HG03521 (cell line): Measurements from ENCODE around the gene SLC25A20.
A peak's percentile ranks its signal among the peaks of the same experiment; 100 is the strongest.
"Not testable (repeated sequence)": the region's sequence is repeated elsewhere in the genome, so short reads cannot be mapped to it uniquely, and the experiment has no call there.

Experiments
- ATAC-seq: cut with Tn5 transposase; IDR thresholded peaks from one replicate; pipeline ENCODE4 v1.9.1; 2021; ENCODE audit warnings: mild to moderate bottlenecking, moderate library complexity; ENCODE audit not compliant: unreplicated experiment

Gene SLC25A20

DNA sequence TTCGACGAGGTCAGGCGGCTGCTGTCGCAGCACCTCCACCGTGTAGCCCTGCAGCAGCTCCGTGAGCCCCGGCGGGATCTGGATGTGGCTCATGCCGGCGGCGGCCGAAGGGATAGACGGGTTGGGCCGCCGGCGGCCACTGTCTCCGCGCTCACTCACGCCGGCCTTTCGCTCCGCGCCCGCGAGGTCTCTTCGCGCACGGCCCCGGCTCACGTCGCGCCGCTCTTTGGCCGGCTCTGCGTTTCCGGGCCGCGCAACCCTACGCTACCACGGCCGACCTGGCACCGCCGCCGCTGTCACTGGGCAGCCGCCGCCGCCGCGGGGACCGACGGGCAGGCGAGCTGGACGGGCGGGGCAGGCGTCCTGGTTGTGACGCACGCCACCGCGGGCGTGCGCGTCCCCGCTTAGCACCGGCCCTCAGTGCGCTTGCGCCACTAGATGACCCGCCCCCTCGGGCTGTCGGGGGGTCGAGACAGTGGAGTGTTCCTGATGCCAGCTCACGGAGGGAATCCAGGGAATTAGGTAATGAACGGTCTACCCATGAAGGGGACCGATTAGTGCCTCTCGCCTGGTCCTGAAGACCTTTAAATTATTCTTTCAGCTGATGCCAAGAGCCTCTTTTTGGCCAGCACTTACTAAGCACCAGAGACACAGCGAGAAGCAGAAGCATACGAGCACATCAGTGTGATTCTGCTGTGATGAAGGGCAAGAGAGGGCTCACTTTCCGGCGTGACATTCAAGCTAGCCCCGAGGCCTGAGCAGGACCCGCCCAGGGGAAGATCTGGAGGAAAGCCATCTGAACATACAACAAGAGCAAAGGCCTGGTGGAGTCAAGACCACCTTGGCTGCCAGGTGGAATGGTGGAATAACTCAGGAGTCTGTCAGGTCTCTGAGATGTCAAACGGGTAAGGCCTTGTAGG, 50.9 kb downstream of the SLC25A20 start, which contains the start of gene PRKAR2A:
PRKAR2A (minus strand) TSS at position 371 of the 920 bp plus-strand sequence; CDS start at position 93, 278 bp downstream.
- peak; percentile 90 for ATAC-seq

DNA sequence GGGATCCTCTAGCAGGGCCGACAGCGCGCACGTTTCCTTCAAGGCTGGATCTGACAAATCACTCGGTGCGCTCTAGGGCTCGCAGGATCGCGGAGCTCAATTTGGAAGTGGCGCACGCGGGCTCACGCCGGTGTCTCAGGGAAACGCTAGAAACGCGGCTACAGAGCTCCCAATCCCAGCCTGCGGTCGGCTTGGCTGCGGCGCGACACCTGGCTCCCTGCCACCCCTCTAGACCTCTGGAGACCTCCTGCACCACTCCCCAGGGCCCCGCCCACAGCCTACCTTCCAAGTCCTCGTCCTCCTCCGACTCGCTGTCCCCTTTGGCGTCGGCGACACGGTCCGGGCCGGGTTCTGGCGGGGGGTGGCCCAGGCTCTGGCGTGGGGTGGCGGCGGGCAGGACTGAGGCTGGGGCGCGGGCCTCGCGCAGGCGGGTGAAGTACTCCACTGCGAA, 51.6 kb downstream of the SLC25A20 start:
- ATAC-seq = peak; percentile 29

DNA sequence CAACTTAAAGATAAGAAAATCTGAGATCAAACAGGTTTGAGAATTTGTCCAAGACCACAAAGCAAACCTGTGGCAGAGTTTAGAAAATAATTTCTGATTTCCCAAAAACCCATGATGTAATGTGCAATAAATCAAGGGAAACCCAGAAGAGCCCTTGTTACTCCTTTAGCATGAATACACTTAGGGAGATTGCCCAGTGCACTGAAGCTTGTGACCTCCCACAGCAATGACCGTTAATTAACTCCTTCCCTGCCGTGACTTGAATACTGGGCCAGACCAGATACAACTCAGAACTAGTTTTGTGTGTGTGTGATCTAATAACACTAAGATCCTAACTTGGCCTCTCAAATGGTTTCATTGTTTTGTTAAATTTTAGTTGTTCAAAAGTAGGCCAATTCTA, 53.5 kb downstream of the SLC25A20 start:
- no peak for ATAC-seq

DNA sequence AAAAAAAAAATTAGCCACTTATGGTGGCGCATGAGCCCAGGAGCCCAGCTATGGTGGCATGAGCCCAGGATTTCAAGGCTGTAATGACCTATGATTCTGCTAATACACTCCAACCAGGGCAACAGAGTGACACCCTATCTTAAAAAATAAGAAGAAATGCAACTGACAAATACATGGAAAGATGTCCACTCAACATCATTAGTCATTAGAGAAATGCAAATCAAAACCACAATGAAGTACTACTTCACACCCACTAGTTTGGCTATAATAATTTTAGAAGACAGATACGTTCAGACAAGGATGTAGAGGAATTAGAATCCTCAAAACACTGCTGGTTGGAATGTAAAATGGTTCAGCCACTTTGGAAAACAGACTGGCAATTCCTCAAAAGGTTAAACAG, 61.5 kb downstream of the SLC25A20 start:
- ATAC-seq = no peak

DNA sequence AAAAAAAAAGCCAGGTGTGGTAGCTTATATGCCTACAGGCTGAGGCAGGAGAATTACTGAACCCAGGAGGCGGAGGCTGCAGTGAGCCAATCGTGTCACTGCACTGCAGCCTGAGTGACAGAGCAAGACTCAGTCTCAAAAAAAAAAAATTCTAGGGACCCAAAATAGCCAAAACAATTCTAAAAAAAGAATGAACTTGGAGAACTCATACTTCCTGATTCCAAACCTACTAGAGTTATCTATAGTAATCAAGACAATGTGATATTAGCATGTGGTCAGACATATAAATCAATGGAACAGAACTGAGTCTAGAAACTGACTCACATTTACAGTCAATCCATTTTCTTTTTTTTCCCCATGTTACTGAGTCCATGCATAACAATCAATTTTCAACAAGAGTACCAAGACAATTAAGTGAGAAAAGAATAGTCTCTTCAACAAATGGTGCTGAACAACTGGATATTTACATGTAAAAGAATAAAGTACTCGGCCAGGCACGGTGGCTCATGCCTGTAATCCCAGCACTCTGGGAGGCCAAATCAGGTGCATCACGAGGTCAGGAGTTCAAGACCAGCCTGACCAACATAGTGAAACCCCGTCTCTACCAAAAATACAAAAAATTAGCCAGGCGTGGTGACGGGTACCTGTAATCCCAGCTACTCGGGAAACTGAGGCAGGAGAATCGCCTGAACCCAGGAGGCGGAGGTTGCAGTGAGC, 62.9 kb downstream of the SLC25A20 start:
- no peak for ATAC-seq

DNA sequence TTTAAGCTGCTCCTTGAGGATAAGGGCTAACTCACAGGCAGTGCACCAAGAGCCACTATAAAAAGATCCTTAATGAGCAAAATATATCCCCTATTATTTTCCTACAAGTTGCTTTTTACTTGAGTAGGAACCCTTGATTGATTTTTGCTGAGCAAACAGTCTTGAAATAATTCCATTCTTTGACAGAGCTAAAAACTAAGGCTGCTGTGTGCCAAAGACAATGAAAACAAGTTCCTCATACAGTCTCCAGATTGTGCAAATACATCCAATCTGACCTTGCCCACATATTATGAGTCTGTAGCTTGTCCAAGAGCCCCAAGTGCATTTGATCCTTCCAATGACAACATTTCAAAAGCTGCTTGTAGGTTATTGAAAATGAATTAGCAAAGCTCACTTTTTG, 66.0 kb downstream of the SLC25A20 start:
- no peak for ATAC-seq

DNA sequence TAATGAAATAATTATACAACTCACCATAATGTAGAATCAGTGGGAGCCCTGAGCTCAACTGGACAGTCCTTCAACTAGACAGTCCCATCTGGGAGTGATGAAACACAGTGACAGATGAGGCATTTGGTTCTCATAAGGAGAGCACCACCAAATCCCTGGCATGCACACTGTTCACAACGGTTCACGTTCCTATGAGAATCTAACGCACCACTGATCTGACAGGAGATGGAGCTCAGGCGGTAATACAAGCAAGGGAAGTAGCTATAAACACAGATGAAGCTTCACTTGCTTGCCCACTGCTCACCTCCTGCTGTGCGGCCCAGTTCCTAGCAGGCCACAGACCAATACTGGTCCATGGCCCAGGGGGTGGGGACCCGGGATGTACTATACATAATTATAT, 68.0 kb downstream of the SLC25A20 start:
- no peak for ATAC-seq

DNA sequence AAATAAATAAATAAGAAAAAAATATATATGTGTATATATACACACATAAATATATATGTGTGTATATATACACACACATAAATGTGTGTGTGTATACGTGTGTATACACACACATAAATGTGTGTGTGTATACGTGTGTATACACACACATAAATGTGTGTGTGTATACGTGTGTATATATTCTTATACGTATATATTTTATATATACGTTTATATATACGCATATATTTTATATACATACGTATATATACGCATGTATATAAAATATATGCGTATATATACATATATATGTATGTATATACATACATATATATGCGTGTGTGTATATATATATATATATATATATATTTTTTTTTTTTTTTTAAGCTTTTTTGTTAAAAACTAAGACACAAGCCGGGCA, 69.2 kb downstream of the SLC25A20 start:
- not testable (repeated sequence) for ATAC-seq

DNA sequence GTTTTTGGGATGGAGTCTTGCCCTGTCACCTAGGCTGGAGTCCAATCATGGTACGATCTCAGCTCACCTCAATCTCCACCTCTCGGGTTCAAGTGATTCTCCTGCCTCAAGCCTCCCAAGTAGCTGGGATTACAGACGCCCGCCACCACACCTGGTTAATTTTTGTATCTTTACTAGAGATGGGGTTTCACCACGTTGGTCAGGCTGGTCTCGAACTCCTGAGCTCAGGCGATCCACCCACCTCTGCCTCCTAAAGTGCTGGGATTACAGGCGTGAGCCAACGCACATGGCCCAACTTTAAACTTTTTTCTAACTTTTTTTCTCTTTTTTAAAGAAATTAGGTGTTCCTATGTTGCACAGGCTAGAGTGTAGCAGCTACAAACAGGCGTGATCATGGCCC, 70.8 kb downstream of the SLC25A20 start:
- ATAC-seq = not testable (repeated sequence)

DNA sequence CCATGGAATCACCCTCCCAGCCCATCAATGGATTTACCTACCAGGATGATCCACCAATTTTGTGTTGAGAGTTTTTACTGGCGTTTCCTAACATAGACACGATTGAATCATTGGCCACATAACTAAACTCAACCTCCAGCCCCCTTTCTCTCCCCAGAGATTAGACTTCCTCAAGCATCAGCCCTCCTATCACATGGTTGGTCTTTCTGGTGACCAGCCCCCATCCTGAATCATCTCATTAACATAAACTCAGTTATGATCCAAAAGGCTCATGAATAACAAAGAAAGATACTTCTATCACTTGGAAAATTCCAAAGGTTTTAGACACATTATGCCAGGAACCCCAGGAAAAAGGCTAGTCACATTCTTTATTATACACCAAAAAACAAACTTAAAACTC, 72.2 kb downstream of the SLC25A20 start:
- ATAC-seq = no peak

DNA sequence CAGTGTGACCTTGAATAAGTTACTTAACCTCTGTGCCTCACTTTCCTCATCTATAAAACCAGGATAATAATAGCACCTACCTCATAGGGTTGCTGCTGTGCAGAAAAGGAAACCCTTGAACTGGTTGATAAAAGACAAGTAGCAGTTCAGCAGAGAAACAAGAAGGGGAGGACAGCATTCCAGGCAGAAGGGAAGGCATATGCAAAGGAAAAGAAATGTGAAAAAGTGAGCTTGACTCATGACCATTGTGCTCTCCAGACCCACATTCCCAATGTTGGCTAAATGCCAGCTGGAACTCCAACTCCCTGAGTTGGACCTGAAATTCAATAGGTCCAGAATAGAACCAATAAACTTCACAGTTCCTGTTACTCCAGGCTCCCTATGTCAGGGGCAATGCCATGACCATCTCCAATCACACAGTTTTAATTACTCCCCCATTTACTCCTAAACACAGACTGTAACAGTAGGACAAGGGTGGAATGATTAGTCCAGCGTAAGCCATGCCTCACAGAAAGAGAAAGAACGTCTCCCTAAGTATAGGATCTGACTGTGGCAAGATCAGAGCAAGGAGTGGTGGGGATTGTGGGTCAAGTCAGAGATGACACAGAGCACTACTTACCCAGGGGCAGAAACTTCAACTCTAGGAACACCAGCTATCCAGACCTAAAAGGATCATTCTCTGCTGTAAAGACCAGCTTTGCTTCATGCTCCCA, 77.9 kb downstream of the SLC25A20 start:
- ATAC-seq = no peak

DNA sequence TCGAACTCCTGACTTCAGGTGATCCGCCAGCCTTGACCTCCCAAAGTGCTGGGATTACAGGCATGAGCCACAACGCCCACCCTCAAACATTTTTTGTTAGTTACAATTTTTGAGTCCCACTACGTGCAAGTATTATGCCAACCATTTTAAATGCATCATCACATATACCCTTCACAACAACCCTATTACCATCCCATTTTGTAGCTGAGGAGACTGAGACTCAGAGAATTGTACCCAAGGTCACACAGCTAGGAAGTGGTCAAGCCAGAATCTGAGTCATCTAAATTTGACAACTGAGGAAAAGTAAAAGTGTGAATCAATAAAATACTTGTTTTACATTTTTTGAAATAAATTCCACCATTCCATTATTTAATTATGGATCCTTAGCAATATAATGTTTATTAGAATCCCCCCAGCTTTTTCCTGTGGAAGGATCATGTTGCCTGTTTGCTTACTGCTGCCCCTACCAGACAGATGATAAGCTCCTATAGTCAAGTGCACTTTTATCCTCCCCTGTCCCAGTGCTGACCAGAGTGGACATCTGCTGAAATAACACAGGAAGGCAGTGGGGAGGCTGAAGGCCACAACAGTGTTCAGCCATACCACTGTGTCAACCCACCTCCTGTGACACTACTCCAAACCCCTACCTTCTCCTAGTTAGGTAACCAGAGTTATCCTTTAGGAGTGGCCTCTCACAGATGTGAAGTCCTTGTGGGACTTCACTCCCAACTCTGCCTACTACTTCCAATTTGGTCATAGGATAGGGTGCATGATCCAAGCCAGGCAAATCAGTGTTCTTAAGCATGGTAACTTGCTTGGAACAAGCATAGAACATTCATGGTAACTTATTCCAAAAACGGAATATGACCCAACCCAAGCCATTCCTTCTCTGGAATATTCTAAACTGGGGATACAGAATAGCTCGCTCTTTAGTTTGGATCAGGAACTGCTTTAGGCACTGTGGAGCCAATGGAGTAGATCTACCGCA, 79.2 kb downstream of the SLC25A20 start:
- ATAC-seq = no peak

DNA sequence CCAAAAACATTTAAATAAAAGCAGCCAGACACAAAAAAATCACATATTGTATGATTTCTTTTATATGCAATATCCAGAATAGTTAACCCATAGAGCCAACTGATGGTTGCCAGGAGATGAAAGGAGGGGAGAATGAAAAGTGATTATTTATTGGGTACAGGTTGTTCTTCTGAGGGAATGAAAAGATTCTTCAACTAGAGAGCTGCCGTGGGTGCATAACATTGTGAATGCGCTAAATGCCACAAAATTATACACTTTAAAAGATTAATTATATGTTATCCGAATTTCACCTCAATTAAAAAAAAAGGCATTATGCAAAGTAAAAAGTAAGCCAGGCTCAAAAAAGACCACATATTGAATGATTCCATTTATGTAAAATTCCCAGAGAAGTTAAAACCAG, 87.2 kb downstream of the SLC25A20 start:
- ATAC-seq = no peak
